Stimulated activated CD4-positive, alpha-beta T cell treated with anti-CD3 and anti-CD28 coated beads, Interleukin-15, amount 100 ng/mL, for 1 hour (primary cell): ENCODE measurements around the gene TWNK.

Experiments used
- DNase-seq, 2 donors: peaks; one replicate each; pipeline ENCODE4 v3.0.0-alpha.2; 2020; ENCODE audit warnings: low read depth in 1 of 2, low spot score in 1 of 2

TWNK gene

GRCh38 chr10:100996678-100997359 lies 9.5 kb downstream of the TWNK start:
- no peak for DNase-seq

GRCh38 chr10:100997360-100998182 lies 10.2 kb downstream of the TWNK start:
- DNase-seq, result peak; percentile 54 to 66

GRCh38 chr10:100998183-100998990 lies 11.0 kb downstream of the TWNK start:
- DNase-seq, result peak; percentile 45 to 47

- peak; percentile 57 to 75 for DNase-seq
Observed at GRCh38 chr10:100998991-100999741, 11.8 kb downstream of the TWNK start.

GRCh38 chr10:100999742-101000126 lies 12.4 kb downstream of the TWNK start, which contains the start of gene LZTS2:
Gene LZTS2 (plus strand): TSS chr10:100999808. CDS start chr10:101002539, 2,731 bp downstream.
- DNase-seq, result no peak

- DNase-seq, result no peak
Observed at GRCh38 chr10:101000127-101000914, 13.0 kb downstream of the TWNK start.

- no peak for DNase-seq
Observed at GRCh38 chr10:101000915-101001658, 13.7 kb downstream of the TWNK start.

GRCh38 chr10:101001659-101002035 lies 14.3 kb downstream of the TWNK start:
- no peak for DNase-seq

- no peak for DNase-seq
Observed at GRCh38 chr10:101002456-101002855, 15.1 kb downstream of the TWNK start.

GRCh38 chr10:101003639-101004206 lies 16.4 kb downstream of the TWNK start:
- no peak for DNase-seq

GRCh38 chr10:101005361-101005760 lies 18.0 kb downstream of the TWNK start:
- no peak for DNase-seq

GRCh38 chr10:101005869-101006567 lies 18.7 kb downstream of the TWNK start:
- DNase-seq, result no peak

- DNase-seq, result no peak
Observed at GRCh38 chr10:101006593-101007098, 19.3 kb downstream of the TWNK start.

GRCh38 chr10:101007099-101007711 lies 19.9 kb downstream of the TWNK start:
- DNase-seq, result no peak

GRCh38 chr10:101007915-101008822 lies 20.8 kb downstream of the TWNK start:
- DNase-seq, result no peak

- no peak for DNase-seq
Observed at GRCh38 chr10:101008823-101009423, 21.6 kb downstream of the TWNK start.
